ENCODE data around the gene GLYR1. TPM values are rescaled to one million over a fixed set of nuclear protein-coding genes. Genes with fewer than 3 reads are reported as not detected.

Gene GLYR1
- total RNA-seq: 49.2 and 56.7 TPM in 2 replicates

DNA sequence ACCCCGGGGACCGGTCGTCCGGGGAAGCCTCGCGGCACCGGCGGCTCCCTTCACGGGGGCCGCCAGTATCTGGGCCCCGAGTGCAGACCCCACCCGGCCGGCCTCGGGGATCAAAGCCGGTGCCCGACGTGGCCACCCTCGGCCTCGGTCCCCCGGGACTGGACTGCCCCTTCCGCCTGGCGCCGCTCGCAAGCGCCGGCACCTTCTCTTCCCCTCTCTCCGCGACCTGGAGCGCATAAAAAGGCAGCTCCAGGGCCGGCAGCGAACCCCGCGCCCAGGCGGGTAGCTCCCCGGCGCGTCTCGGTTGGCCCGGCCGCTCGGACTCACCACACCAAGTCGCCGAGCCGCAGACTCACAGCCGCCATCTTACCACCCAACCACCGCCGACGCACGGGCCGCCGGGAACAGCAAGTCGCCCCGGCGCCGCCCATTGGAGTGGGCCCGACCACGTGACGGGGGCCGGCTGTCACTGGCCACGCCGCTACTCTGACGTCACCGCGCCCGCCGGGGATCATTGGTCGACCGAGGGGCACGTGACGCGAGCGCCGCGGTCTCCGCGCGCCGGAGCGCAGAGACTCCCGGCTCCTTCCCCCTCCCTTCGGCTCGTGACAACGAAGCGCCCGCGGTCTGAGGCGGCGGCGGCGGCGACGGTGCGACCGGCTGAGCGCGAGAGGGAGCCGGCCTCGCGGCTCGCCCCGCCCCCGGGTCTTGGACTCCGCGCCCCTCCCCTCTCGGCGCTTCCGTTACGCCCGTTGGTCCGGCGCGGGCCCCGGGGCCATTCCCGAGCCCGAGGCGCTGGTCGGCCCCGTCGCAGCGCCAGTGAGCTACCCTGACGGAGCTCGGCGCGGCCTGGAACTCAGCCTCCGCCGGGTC is at the start of gene GLYR1, which contains the start of gene UBN1:
TSS of gene GLYR1 (minus strand) at position 388 of the 873 bp plus-strand sequence. CDS start at position 365, 23 bp downstream.
TSS of gene UBN1 (plus strand) at position 581 of the 873 bp plus-strand sequence. CDS start 5,437 bp downstream, outside the sequence.

DNA sequence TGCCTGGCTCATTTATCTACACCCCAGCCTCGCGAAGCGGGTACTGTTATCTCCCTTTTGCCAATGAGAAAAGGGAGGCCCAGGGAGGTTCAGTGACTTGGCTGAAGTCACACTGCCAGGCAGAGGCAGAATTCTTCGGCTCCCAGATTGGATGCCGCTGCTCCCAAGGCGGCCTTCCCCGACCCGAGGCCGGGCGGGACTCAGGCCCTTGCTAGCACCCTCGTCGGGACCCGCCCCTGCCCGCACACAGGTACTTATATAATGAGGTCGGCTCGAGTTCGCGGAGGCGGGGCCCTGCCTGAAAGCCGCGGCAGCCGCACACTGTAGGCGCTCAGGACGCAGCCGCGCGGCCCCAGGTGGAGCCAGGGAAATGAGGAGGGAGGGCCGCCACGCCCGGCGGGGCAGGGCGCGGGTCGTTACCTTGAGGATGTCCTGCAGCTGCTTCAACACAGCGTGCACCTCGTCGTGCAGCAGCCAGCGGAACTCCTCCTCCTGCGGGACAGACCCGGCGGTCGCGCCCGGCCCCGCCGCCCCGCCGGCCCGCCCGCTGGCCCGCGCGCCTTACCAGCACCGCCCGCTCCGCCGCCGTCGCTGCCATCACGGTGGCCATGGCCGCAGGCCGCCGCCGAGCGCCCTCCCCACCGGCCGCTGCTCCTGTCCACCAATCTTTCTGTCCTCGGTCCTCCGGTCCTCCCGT is 45.0 kb downstream of the GLYR1 start, which contains the start of gene ROGDI:
TSS of gene ROGDI (minus strand) at position 672 of the 697 bp plus-strand sequence. CDS start at position 610, 62 bp downstream.

DNA sequence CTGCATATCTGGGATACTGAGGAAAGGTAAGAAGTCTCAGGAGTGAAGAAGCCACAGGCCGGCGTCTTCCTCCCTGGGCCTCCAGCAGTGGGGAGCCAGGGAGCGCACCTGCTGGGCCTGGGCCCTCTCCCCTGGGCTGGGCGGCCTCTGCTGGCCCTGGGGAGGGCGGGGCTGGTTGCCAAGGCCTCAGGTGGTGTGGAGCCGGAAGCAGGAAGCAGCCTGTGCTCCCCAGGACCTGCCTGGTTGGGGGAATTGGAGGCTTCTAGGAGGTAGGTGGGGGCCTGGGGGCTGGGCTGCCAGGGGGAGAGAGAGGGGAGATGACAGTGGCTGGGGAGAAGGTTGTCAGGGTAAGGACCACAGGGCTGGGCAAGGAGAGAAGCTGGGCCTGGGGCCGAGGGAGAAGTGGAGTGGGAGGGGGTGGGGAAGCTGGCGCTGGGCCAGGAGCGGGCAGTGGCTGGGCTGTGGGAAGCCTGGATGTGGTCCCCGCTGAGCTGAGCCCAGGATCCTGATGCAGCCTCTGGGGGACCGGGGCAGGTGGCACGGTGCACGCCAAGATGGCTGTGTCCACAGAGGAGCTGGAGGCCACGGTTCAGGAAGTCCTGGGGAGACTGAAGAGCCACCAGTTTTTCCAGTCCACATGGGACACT is 51.8 kb downstream of the GLYR1 start, which contains the start of gene SMIM22:
TSS of gene SMIM22 (plus strand) at position 189 of the 647 bp plus-strand sequence. CDS start at position 555, 366 bp downstream.

DNA sequence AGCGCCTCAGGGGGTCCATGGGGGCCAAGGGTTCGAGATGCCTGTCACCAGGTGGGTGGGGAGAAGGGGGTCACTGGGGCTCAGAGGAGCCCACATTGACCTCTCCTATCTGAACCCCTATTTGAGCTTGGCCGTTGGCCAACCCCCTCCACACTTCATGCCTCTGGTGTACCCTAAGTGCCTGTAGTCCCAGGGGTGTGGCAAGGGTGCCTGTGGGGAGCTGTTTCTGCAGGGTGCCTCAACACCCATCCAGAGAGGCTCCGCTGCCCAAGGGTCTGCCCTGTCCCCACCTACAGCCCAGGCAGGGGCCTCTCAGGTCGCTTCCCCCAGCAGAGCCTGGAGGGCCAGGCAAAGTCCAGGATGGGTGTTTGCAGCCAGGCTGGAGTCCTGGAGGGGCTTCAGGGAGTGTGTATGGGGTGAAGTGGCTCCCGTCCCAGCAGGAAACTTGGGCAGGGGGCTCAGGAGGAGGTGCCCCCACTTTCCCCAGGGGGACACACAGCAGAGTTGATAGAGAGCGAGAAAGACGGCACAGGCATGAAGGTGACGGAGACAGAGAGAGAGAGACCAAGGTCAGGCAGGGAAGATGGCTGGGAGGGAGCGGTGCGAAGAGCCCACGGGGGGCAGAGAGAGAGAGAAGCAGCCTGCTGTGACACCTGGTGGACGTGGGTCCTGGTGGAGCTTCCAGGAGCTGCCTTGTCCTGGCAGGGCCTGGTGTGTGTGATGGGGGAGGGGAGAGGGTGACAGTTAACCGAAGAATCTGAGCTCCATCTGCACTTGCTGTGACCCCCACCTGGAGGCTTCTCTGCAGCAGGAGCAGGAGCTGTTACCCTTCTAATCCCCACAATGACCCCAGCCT is 59.2 kb downstream of the GLYR1 start, which contains the start of gene SEPTIN12:
TSS of gene SEPTIN12 (minus strand) at position 719 of the 856 bp plus-strand sequence. CDS start at position 19, 700 bp downstream.

DNA sequence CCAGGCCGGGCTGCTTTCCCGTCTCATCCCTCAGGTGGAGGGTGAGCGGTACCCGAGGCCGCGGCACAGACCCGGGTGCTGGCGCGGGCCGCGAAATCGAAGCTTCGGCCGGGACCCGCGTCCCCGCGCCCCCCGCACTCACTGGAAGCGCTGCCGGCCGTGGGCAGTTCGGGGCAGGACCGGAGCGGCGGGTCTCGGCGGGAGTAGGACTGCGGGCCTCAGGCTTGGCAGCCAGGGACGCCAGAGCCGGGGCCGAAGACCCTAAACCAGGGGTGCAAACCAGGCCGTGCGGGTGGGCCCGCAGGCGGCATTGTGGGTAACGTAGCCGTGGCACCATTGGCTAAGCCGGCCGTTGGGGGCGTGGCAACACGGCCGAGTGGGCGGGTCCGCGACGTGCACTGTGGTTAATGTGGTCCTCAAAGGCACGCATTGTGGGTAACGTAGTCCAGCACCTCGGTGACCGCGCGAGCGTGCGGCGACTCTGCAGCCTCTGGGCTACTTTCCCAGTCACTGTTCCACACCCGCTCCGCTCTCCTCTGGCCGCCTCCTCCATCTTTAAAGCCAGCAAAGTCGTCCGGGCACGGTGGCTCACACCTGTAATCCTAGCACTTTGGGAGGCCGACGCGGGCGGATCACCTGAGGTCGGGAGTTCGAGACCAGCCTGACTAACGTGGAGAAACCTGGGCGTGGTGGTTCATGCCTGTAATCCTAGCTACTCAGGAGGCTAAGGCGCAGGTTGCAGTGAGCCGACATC is 80.0 kb downstream of the GLYR1 start, which contains the start of gene ZNF500:
TSS of gene ZNF500 (minus strand) at position 288 of the 754 bp plus-strand sequence. CDS start 1,184 bp downstream, outside the sequence.

Other genes with a start within 250 kb of the GLYR1 start
- gene UBALD1, start 232.4 kb downstream of the GLYR1 start, total RNA-seq: 3.9 and 4.9 TPM in 2 replicates
- 17.9 and 24.5 TPM in 2 replicates for gene MGRN1, start 222.5 kb downstream of the GLYR1 start, total RNA-seq
- 26.0 and 31.7 TPM in 2 replicates for gene NUDT16L1, start 153.7 kb downstream of the GLYR1 start, total RNA-seq
- gene ANKS3, start 113.0 kb downstream of the GLYR1 start, total RNA-seq: 14.8 and 23.0 TPM in 2 replicates
- 0.45 and 0.56 TPM in 2 replicates for gene DNAAF8, start 112.8 kb downstream of the GLYR1 start, total RNA-seq
- 4.7 and 7.1 TPM in 2 replicates for gene ZNF500, start 80.1 kb downstream of the GLYR1 start, total RNA-seq
- not detected in 2 replicates for gene SEPTIN12, start 58.9 kb downstream of the GLYR1 start, total RNA-seq
- gene SMIM22, start 51.9 kb downstream of the GLYR1 start, total RNA-seq: not detected in 2 replicates
- 10.4 and 10.9 TPM in 2 replicates for gene ROGDI, start 44.7 kb downstream of the GLYR1 start, total RNA-seq
- 23.7 and 26.5 TPM in 2 replicates for gene UBN1, start 193 bp upstream of the GLYR1 start, total RNA-seq
- gene PPL, start 89.9 kb upstream of the GLYR1 start, total RNA-seq: 0.18 and 1.0 TPM in 2 replicates
- not detected in 2 replicates for gene SEC14L5, start 111.0 kb upstream of the GLYR1 start, total RNA-seq
- gene NAGPA, start 186.6 kb upstream of the GLYR1 start, total RNA-seq: 13.9 and 16.6 TPM in 2 replicates
- not detected in 2 replicates for gene C16orf89, start 218.7 kb upstream of the GLYR1 start, total RNA-seq
- 26.4 and 33.3 TPM in 2 replicates for gene ALG1, start 224.6 kb upstream of the GLYR1 start, total RNA-seq